CD4-positive, alpha-beta T cell treated with Interleukin-12 subunit alpha and Interleukin-12 subunit beta, for 1 hour (primary cell): ENCODE measurements around the gene SYMPK.

ENCODE experiments used
- DNase-seq: peaks from one replicate; pipeline ENCODE4 v3.0.0-alpha.2; 2020

The SYMPK gene

DNA sequence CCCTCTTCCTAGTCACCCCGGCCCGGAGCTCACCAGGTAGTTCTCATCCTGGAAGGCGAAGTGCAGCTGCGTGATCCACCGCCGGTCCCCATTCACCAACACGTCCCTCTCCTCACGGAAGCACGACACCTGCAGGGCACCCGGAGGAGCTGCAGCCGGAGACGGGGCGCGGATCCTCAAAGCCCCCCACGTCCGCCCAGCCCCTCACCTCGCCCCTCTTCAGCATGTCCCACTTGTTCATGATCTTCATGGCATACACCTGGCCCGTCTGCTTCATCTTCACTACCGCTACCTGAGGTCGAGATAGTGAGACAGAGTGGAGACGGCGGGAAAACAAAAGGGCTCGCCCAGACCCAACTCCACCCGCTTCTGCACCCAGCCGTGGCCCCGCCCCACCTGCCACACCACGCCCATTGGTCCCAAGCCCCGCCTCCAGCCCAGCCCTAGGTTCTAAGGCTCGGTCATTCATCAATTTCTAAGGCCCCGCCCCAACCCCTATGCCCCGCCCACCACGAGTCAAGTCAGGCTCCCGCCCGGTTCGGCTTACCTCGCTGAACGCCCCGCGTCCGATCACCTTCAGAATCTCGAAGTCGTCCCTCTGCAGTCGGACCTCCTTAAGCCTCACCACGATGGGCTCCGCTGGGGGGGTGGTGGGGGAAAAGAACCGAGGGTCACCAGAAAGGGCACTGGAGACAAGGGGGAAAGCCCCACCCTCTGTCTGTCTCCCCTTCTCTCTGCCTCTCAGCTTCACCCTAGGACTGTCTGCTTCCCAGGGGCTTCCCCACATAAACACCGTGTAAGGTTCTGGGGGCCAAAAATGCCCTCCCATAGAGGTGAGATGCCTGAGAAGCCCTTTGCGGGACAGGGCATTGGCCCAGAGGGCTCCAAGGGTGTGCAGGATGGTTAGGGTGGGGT is 83.5 kb downstream of the SYMPK start:
- DNase-seq, result peak; percentile 88

DNA sequence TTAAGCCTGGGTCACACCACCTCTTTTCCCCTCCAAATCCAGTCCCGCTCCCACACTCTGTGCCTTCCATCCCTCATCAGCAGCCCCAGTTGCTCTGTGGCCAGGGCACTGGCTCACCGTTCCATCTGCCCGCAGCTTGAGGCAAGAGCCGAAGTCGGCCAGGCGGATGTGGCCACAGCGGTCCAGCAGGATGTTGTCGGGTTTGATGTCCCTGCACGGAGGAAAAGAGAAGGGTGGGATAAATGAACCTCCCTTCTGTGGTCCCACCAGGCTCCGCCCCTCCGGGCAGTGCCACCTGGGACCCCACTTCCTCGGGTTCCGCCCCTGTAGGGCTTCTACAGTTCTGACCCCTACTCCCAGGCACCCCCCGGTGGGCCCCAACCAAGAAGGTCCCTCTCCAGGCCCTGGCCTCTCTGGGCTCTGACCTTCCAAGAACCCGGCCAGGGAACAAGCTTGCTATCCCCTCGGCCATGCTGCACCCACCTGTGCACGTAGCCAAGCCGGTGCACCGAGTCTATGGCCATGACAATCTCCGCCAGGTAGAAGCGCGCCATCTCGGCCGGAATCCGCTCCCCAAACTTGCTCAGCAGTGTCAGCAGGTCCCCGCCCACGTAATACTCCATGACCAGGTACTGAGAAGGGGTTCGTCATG is 84.8 kb downstream of the SYMPK start:
- DNase-seq, result no peak

DNA sequence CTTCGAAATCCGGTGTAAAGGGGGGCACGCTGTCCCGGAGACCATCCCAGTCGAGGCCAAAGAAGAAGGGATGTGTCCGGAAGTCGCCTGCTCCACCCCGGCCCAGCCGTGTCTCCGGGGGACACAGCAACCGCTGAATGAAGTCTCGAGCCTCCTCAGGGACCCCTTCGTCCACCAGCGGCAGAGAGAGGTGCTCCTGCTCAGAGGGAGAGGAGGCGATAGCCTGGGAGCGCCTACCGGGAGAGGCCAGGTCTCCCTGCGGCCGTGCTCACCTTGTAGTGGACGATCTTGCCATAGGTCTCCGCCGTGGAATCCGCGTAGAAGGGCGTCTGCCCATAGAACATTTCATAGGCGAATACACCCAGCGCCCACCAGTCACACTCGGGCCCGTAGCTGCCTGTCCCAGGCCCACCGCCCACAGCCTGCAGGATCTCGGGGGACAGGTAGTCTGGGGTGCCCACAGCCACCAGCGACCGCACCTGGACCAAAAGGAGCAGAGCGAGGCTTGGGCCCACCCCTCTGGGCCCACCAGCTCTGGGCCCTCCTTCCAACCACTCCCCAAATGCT is 85.5 kb downstream of the SYMPK start:
- DNase-seq, result no peak

DNA sequence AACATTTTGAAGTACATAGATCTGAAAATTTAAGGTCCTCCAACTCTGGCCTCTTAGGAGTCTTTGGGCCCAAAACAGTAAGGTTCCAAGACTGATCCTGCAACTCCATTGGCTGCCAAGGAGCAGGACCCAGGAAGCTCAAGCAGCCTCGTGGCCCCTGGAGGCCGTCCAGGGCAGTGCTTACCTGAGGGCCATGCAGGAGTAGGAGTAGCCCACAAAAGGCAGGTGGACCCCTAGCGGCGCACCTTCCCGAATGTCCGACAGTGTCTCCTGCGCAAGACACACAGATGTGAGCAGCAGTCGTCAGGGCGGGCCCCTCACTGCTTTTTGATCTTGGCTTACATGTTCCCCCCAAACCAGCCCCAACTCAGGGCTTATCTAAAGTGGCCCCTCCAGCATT is 88.2 kb downstream of the SYMPK start:
- DNase-seq, result no peak

DNA sequence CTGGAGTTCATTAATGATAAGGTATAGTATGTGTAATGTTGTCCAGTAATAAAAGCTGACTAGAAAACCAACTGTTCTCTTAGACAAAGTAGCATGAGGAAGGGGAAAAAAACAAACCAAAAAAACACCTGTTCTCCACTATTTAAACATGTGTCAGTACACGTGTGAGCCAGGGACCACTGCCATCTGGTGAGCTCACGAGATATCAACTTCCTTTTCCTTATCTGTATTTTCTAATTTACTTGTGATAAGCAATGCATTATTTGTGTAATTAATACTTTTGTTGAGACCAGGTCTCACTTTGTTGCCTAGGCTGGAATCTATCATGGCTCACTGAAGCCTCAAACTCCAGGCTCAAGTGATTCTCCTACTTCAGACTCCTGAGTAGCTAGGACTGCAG is 89.6 kb downstream of the SYMPK start:
- no peak for DNase-seq

DNA sequence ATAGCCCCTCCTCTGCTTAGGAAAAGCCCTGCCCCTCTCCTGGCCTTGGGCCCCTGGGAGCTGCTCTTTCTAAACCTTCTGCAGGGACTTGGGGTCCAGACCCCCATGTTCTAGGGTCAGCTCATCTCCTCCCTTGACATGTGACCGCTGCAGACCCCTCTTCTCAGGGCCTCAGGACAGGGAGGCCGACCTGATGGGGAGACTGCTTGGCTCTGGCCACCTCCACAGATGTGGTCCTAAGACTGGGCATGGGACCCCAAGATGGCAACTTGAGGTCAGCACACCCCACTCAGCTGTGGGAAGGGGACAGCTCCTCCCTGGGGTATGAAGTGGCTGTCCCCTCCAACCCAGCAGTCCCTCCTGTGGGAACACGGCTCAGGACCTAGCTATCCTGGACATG is 90.0 kb downstream of the SYMPK start:
- no peak for DNase-seq

DNA sequence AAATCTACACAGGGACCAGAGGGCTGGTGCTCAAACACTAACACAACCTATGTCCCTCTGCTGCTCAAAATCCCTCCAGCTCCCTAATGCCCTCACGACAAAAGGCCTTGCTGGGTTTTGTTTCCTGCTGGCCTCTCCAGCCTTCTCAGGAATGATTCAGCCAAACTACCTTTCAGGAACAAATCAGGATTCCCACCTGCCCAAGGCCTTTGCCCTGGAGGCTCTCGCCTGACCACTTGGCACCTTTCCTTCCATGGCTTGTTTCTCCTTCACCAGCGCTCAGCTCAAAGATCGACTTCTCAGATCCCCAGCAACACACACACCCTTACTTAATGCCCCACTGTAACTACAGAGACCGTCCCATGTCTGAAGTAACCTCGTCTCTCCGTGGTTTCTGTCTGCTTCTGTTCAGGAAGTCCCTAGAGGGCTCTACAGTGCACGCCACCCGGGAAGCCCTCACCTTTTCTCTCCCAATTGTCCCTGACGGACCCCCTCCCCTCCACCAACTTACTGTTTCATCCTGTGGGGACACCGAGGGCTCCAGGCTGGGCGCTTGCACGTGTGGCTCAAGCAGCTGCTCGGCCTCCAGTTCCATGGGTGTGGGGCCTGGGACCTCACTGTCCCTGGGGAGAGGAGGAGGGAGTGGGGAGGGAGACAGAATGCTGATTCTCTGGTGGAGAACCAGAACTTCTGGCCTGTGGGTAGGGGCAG is 90.7 kb downstream of the SYMPK start:
- no peak for DNase-seq

DNA sequence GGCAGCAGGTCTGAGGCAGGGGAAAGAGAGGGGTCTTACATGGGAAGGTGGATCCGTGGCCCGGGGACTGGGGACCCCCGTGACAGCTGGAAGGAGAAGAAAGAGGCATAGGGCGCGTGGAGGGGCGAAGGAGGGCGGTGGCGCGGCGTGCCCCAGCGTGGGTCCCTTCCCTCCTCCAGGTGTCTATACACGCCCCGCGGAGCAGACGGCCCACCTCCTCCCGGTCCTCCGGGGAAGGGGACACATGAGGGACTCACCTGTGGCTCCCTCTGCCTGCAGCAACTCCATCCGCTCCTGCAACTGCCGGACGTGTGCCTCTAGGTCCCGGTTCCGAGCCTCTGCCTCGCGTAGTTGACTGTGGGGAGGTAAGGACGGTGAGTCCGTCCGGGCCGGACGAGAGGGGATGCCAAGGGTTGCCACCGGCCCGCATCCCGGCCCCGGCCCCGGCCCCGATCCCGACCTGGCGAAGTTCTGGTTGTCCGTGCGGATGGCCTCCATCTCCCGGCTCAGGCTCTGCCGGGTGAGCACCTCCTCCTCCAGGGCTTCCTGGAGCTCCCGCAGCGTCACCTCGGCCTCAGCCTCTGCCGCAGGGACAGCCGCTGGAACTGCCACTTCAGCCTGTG is 91.5 kb downstream of the SYMPK start:
- no peak for DNase-seq

DNA sequence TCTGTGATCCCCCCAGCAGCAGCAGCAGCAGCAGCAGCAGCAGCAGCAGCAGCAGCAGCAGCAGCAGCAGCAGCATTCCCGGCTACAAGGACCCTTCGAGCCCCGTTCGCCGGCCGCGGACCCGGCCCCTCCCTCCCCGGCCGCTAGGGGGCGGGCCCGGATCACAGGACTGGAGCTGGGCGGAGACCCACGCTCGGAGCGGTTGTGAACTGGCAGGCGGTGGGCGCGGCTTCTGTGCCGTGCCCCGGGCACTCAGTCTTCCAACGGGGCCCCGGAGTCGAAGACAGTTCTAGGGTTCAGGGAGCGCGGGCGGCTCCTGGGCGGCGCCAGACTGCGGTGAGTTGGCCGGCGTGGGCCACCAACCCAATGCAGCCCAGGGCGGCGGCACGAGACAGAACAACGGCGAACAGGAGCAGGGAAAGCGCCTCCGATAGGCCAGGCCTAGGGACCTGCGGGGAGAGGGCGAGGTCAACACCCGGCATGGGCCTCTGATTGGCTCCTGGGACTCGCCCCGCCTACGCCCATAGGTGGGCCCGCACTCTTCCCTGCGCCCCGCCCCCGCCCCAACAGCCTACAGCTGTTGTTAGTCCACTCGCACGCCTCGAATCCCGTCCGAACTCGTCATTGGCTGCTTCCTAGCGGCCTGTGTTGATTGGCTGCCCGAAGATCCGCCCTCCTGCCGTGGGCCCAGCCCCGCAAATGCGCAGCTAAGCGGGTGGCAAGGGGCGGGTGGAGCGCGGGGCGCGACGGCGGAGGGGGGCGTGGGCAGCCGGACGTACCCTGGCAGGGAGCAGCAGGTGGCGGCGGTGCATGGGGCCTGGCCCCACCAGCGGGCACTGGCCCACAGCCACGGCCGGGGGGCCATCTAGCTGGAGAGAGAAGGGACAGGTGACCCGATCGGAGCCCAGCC is 92.5 kb downstream of the SYMPK start:
- peak; percentile 92 for DNase-seq

DNA sequence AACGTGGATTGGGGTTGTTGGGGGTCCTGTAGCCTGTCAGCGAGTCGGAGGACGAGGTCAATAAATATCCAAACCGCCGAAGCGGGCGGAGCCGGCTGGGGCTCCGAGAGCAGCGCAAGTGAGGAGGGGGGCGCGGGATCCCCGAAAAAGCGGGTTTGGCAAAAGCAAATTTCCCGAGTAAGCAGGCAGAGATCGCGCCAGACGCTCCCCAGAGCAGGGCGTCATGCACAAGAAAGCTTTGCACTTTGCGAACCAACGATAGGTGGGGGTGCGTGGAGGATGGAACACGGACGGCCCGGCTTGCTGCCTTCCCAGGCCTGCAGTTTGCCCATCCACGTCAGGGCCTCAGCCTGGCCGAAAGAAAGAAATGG is 93.1 kb downstream of the SYMPK start:
- DNase-seq, result no peak

DNA sequence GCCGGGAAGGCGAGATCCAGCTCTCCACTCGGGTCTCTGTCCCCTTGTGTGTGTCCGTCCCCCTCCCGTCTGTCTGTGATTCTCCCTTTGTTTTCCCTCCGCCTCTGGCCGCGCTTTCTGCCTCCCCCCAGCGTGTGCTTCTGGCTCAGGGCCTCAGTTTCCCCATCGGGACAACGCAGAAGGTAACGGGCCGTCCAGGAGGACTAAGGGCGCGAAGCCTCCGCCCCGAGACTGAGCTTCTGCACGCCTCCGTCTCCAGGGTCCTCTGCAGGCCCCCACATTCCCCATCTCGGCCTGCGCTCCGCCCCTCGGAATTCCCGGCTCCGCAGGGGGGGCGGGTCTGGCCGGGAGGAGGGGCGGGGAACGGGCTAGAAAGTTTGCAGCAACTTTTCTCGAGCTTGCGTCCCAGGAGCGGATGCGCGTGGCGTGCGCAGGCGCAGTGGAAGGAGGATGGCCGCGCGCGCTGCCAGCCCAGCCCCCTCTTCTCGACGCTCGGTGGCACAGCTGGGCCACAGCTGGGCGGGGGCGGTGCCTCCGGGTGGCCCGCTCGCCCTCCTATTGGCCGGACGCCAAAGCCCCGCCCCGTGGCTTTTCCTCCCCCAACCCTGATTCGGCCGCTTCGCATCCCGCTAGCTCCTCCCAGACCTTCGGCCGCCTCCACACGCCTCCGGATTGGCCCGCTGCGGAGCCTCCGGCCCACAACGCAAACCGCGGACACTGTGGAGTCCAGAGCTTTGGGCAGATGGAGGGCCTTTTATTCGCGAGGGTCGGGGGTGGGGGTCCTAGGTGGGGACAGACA is 93.8 kb downstream of the SYMPK start, which contains the start of gene SIX5:
Gene SIX5, minus strand, starts transcription at position 269 of the 799 bp plus-strand sequence. CDS start 408 bp downstream, outside the sequence.
- peak; percentile 97 for DNase-seq

DNA sequence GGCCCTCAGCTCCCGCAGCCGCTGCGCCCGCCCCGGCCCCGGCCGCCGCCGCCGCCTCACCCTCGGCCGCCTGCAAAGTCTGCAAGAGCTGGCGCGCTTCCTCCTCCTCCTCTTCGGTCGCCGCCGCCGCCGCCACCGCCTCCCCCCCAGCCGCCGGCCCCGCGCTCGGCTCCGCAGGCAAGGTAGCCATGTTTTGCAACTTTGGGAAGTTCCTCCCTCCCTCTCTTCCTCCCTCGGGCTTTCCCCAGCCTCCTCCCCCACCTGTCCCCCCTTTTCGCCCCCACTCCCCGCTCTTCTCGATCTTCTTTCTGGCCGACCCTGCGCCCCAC is 94.3 kb downstream of the SYMPK start:
- peak; percentile 53 for DNase-seq

DNA sequence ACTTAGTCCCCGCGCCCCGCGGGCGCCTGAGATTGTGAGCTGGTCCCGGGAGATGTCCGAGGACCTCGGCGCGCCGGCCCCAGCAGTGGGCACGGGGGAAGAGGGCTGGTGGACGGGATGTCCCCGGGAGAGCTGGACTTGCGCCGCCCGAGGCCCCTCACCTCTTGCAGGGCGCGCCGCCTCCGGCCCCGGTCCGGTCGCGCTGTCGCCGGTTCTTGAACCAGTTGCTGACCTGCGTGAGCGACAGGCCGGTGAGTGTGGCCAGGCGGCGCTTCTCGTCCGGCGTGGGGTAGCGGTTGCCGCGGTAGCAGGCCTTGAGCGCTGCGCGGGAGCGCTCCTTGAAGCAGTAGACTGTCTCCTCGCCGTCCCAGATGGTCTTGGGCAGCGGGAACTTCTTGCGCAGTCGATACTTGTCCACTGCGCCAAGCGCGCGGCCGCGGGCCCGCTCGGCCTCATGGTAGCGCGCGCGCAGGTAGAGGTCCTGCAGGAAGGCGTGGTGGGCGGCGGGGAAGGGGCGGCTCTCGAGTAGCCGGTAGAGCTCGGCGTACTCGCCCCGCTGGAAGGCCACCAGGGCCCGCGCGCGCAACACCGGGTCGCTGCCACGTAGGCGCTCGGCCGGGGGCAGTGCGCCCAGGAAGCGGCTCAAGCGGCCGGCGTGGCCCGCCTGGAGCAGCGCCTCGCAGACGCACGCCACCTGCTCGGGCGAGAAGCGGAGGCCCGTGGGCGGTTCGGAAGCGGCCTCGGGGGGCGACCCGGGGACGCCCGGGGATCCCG is 94.9 kb downstream of the SYMPK start:
- DNase-seq, result no peak

DNA sequence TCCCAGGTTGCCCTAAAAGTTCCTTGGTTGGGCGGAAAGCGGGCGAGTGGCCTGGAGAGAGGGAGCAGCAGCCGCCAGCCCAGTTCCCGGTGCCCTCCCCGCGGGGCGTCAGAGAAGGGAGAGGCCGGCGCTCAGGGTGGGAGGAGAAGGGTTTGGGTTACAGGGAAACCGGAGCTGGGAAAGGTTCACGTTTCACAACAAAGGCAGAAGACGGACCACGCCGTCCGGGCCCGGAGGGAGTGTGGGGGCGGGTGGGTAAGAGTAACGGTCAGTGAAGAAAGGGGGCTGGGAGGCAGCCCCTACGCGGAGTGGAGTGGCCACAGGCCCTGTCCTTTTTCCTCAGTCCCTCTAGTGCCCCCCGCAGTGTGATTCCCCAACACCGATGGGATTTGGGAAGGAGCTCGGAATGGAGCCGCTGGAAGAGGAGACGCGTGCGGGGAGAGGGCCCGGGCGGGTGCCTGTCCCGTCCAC is 95.5 kb downstream of the SYMPK start:
- no peak for DNase-seq

DNA sequence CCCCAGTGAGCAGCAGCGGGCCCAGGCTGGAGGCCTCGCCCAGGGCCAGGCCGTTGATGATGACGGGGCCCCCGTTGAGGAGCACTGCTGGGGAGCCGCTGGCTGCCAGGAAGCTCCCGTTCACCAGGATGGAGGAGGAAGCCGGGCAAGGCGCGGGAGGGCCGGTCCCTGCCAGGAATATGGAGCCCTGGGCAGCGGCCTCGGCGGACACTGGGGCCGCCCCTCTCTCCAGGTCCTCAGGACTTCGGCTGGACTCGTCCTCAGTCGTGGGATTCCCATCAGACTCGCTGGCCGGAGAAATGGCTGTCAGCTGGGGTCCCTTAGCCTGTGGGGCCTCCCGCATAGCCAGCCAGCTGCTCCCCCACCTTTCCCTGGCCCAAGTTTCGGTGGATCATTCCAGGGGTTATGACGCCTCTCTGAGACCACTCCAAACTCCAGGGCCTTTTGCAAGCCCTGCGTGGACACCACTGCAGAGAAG is 96.0 kb downstream of the SYMPK start:
- DNase-seq, result no peak

DNA sequence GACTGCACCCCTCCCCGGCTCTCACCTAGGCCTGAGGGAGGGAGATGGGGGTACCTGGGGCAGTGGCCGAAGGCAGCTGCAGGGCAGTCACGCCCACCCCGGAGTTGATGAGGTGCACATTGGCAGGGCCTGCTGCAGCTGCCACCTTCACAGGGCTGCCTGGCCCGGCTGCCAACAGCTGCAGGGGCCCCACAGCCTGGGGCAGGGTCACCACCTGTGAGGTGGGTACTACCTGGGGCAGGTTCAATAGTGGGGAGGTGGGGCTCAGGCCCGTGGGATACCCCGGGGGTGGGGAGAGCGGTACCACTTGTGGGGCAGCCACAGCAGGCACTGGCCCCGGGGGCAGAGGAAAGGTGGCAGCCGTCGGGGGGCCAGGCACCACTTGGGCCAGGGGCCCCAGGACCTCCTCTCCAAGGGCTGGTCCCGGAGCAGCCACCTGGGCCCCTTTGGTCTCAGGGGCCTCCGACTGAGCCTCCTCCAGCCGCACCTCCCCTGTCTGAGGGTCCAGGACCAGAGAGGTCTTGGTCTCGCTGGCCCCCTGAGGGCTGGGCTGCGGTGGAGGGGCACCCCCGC is 96.6 kb downstream of the SYMPK start:
- DNase-seq, result no peak

DNA sequence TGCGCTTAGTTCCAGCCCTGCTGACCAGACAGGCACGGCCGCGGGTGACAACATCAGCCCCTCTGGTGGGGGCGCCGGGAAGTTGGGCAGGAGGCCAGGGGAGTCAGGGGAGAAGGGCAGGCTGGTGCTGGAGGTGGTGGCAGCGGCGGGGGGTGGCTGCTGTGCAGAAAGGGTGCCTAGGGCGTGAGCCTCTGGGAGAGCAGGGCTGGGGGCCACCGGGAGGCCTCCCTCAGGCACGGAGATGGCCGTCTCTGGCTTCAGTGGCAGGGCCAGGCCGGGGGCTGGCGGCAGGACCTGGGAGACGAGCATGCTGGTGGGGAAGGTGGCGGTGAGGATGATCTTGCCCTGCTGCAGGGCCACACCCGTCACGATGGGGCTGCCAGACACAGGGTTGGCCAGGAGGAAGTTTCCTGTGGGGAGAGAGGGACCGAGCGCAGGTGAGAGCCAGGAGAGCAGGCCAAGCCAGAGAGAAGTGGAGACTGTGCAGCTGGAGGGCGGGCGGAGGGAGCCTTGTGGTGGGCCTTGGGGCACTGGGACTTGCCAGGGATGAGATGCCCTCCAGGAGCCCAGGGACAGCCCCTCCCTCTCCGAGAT is 97.1 kb downstream of the SYMPK start:
- no peak for DNase-seq
